AG04450 (cell line): Measurements from ENCODE around the gene LRP3. TPM values are rescaled to one million over a fixed set of nuclear protein-coding genes. Genes with fewer than 3 reads are reported as not detected.

ENCODE experiments used
- CTCF ChIA-PET: fragments of 300-600, 350-600 bp; formaldehyde crosslinking; extraction: SDS; loops from one replicate; lab custom pipeline; 2022; ENCODE audit warnings: antibody characterized with exemption, inconsistent platforms; lab: Charles Lee
- POLR2A ChIA-PET: fragments of 350-600 bp; formaldehyde crosslinking; extraction: SDS; loops from one replicate; lab custom pipeline; 2021; ENCODE audit warnings: antibody characterized with exemption, inconsistent platforms; lab: Yijun Ruan, JAX
- DNase-seq: peaks from one replicate; pipeline ENCODE4 v3.0.0-alpha.2; 2011; ENCODE audit warnings: low read depth, low spot score
- H3K27ac ChIP-seq: one replicate; pipeline ENCODE4 v1.5.1; 2012; ENCODE audit warnings: low read depth, low read length, control low read depth
- H3K27me3 ChIP-seq: one replicate; pipeline ENCODE4 v1.6.0; 2012; ENCODE audit warnings: low read length; ENCODE audit not compliant: control insufficient read depth, insufficient read depth
- H3K4me3 ChIP-seq: 2 replicates; pipeline ENCODE4 v1.5.1; 2011; ENCODE audit warnings: mild to moderate bottlenecking, low read depth, low read length, control low read depth
- H3K9me3 ChIP-seq: 2 replicates; pipeline ENCODE4 v1.5.1; 2012; ENCODE audit warnings: low read length; ENCODE audit not compliant: control insufficient read depth, insufficient read depth
- CTCF ChIP-seq: IDR thresholded peaks from 2 replicates; pipeline ENCODE4 v1.5.1; 2011; ENCODE audit warnings: low read depth, low read length, control low read depth, inconsistent platforms
- polyA plus RNA-seq: library from polyadenylated mRNA; depleted of rRNA; stranded (reverse); fragments of >200 nt; gene quantifications from 2 replicates; pipeline ENCODE4 v1.2.3, GENCODE V29; 2011

The LRP3 gene
- polyA plus RNA-seq, 1 experiment: 9.5 TPM

GRCh38 chr19:33252418-33252962 lies 58.4 kb downstream of the LRP3 start:
- TF ChIP-seq CTCF: no peak
- H3K9me3 ChIP-seq: no peaks in the 10 kb centered on the region; the same call in 1 of the 2 replicates
- H3K4me3 ChIP-seq: no peak overlapping the region
- ChIA-PET CTCF (no interaction called here), POLR2A (no interaction called here)
- no peak overlapping the region for H3K27ac ChIP-seq
- DNase-seq: no peak
- no peaks in the 10 kb centered on the region for H3K27me3 ChIP-seq

GRCh38 chr19:33252971-33253370 lies 58.8 kb downstream of the LRP3 start:
- Histone ChIP-seq H3K27me3 (no peaks in the 10 kb centered on the region), H3K4me3 (no peak overlapping the region), H3K27ac (no peak overlapping the region), H3K9me3 (no peaks in the 10 kb centered on the region; the same call in 1 of the 2 replicates)
- ChIA-PET POLR2A (no interaction called here), CTCF (no interaction called here)
- TF ChIP-seq CTCF: no peak
- DNase-seq: no peak

- peaks cover 1% of the 10 kb centered on the region for H3K27me3 ChIP-seq
- DNase-seq: no peak
- ChIA-PET POLR2A (no interaction called here), CTCF (no interaction called here)
- no peak for TF ChIP-seq CTCF
- H3K27ac ChIP-seq: no peak overlapping the region
- H3K4me3 ChIP-seq: no peak overlapping the region
- H3K9me3 ChIP-seq: no peaks in the 10 kb centered on the region; the same call in 1 of the 2 replicates
Measured at GRCh38 chr19:33254245-33254824, 60.2 kb downstream of the LRP3 start.

- peaks cover 3% of the 10 kb centered on the region for H3K27me3 ChIP-seq
- DNase-seq: no peak
- ChIA-PET CTCF (interaction anchor here (0.8 kb wide), 1 partner anchor 21 kb away, joined by 4 read pairs; no protein-coding TSS in a partner anchor), POLR2A (no interaction called here)
- no peak for TF ChIP-seq CTCF
- no peak overlapping the region for H3K4me3 ChIP-seq
- no peak overlapping the region for H3K27ac ChIP-seq
- no peaks in the 10 kb centered on the region; the same call in 1 of the 2 replicates for H3K9me3 ChIP-seq
Measured at GRCh38 chr19:33255781-33256180, 61.7 kb downstream of the LRP3 start.

DNA sequence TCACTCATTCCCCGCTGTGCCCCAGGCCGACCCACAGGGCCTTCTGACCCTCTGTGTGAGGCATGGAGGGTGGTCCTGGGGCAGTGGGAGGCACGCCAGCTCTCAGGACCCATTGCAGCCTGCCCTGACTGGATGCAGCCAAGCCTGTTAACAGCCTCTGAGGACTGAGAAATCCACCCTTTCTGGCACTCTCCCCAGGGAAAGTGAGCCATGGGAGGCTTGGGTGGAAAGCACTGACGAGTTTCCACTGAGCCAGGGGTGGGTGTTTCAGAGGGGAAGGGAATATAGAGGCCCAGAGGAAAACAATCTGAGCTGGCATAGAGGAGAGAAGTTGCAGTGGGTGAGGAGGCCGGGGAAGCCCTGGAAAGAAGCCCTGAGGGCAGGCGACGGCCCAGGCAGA lies 62.1 kb downstream of the LRP3 start:
- CTCF ChIA-PET: no interaction called here
- DNase-seq: no peak
- TF ChIP-seq CTCF: no peak

More for the DNA sequence above, 62.1 kb downstream of the LRP3 start:
- Histone ChIP-seq H3K9me3 (no peaks in the 10 kb centered on the region; the same call in 1 of the 2 replicates), H3K27ac (no peak overlapping the region), H3K4me3 (no peak overlapping the region), H3K27me3 (peaks cover 3% of the 10 kb centered on the region)
- POLR2A ChIA-PET: no interaction called here
